GM12878 (cell line): ENCODE results near the gene PGK1. TPM values are rescaled to one million over a fixed set of nuclear protein-coding genes. Genes with fewer than 3 reads are reported as not detected.

Experiments
- ATAC-seq: fragments of 200-7000 bp; cut with Tn5 transposase; 3 replicates; pipeline ENCODE4 v1.9.1; 2020; ENCODE audit warnings: mild to moderate bottlenecking, moderate library complexity
- BruUV-seq: library from RNA; stranded (reverse); fragments of 400-500 nt; replicated peaks from 2 replicates; lab custom pipeline; 2021; lab: Mats Ljungman, UMichigan
- CTCF ChIA-PET: fragments of 300-600 bp; sonication (Branson Sonifier 250); formaldehyde crosslinking; extraction: SDS; loops from one replicate; lab custom pipeline; 2021; ENCODE audit warnings: inconsistent platforms; lab: Yijun Ruan, JAX
- POLR2A ChIA-PET: fragments of 350-600 bp; formaldehyde crosslinking; extraction: SDS; loops from one replicate; lab custom pipeline; 2021; ENCODE audit warnings: inconsistent platforms; lab: Charles Lee
- RAD21 ChIA-PET: fragments of 300-600 bp; sonication (Branson Sonifier 250); formaldehyde crosslinking; loops from one replicate; lab custom pipeline; 2023; ENCODE audit warnings: antibody characterized with exemption; ENCODE audit not compliant: unreplicated experiment; lab: Charles Lee
- SMC1A ChIA-PET: fragments of 300-600 bp; sonication (Branson Sonifier 250); formaldehyde crosslinking; loops from one replicate; lab custom pipeline; 2023; ENCODE audit not compliant: unreplicated experiment, uncharacterized antibody; lab: Charles Lee
- DNase-seq: peaks from one replicate; pipeline ENCODE4 v3.0.0-alpha.2; 2011; ENCODE audit warnings: low read depth, low spot score
- FAIRE-seq: peaks from 3 replicates; lab custom pipeline; 2011; peaks lifted over from hg19 to GRCh38; lab: Jason Lieb, UNC
- H2AFZ ChIP-seq: 2 replicates; pipeline ENCODE4 v1.6.0; 2011; ENCODE audit warnings: low read depth, low read length, control low read depth; ENCODE audit not compliant: control insufficient read depth
- H3K27ac ChIP-seq: 2 replicates; pipeline ENCODE4 v1.5.1; 2011; ENCODE audit warnings: control low read depth; ENCODE audit not compliant: control insufficient read depth, insufficient read depth
- H3K27me3 ChIP-seq, 2 experiments: replicated peaks in 1 of 2; 2 replicates each; pipeline versions ENCODE4 v1.6.0 to v1.6.1; 2011; ENCODE audit warnings: low read length in 1 of 2; ENCODE audit not compliant: control insufficient read depth in 2 of 2, insufficient read depth in 2 of 2
- H3K36me3 ChIP-seq, 2 experiments: 2 replicates each; pipeline ENCODE4 v1.5.1; 2011; ENCODE audit warnings: low read length in 1 of 2; ENCODE audit not compliant: control insufficient read depth in 2 of 2, insufficient read depth in 2 of 2
- H3K4me1 ChIP-seq: 2 replicates; pipeline ENCODE4 v1.6.1; 2011; ENCODE audit warnings: mild to moderate bottlenecking, low read length, moderate library complexity, mixed read lengths; ENCODE audit not compliant: control insufficient read depth, insufficient read depth
- H3K4me2 ChIP-seq: 2 replicates; pipeline ENCODE4 v1.6.0; 2011; ENCODE audit warnings: control low read depth; ENCODE audit not compliant: control insufficient read depth, insufficient read depth
- H3K4me3 ChIP-seq: fragments of 200-600 bp; sonication (generic); 2 replicates; pipeline ENCODE4 v1.5.1; 2016
- H3K79me2 ChIP-seq: 2 replicates; pipeline ENCODE4 v1.6.0; 2011; ENCODE audit warnings: low read length; ENCODE audit not compliant: control insufficient read depth, insufficient read depth
- H3K9ac ChIP-seq: 2 replicates; pipeline ENCODE4 v1.8.0; 2011; ENCODE audit warnings: low read length, control low read depth, mixed read lengths; ENCODE audit not compliant: control insufficient read depth, insufficient read depth
- H3K9me3 ChIP-seq: replicated peaks from 3 replicates; pipeline ENCODE4 v1.5.1; 2011; ENCODE audit warnings: mild to moderate bottlenecking, low read length; ENCODE audit not compliant: control insufficient read depth, insufficient read depth
- H4K20me1 ChIP-seq: 2 replicates; pipeline ENCODE4 v1.6.0; 2011; ENCODE audit not compliant: control insufficient read depth, insufficient read depth
- ATF3 ChIP-seq: IDR thresholded peaks from 2 replicates; pipeline ENCODE4 v1.6.1; 2011; ENCODE audit warnings: low read depth, mild to moderate bottlenecking, low read length, moderate library complexity, borderline replicate concordance; ENCODE audit errors: extremely low read depth
- CEBPB ChIP-seq, 2 experiments: fragments of 150-350 bp in 1 of 2; IDR thresholded peaks; 2 replicates each; pipeline ENCODE4 v1.6.1; 2012 to 2014; ENCODE audit warnings: low read depth in 2 of 2, low read length in 2 of 2, borderline replicate concordance in 1 of 2, inconsistent platforms in 1 of 2
- CTCF ChIP-seq, 3 experiments: IDR thresholded peaks in 2 of 3; conservative IDR thresholded peaks in 1 of 3; 2 replicates each; pipeline ENCODE4 v1.5.1; 2011; ENCODE audit warnings: low read depth in 3 of 3, low read length in 3 of 3, mild to moderate bottlenecking in 3 of 3, control low read depth in 2 of 3, moderate library complexity in 2 of 3, inconsistent platforms in 1 of 3, mixed read lengths in 1 of 3; ENCODE audit not compliant: control insufficient read depth in 2 of 3, insufficient read depth in 1 of 3; ENCODE audit errors: extremely low read depth in 1 of 3
- EED ChIP-seq: sonication (generic); IDR thresholded peaks from 2 replicates; pipeline ENCODE4 v1.6.1; 2016; ENCODE audit warnings: antibody characterized with exemption, low read depth
- EGR1 ChIP-seq, 2 experiments: IDR thresholded peaks; 1 replicate in 1 of 2; 2 replicates in 1 of 2; pipeline ENCODE4 v1.6.1; 2011 to 2012; ENCODE audit warnings: low read depth in 2 of 2, low read length in 2 of 2, borderline replicate concordance in 1 of 2, mild to moderate bottlenecking in 1 of 2, moderate library complexity in 1 of 2
- HDAC6 ChIP-seq: fragments of 200-600 bp; sonication (generic); IDR thresholded peaks from one replicate; pipeline ENCODE4 v1.8.0; 2017; ENCODE audit warnings: antibody characterized with exemption; ENCODE audit not compliant: unreplicated experiment
- NFXL1 ChIP-seq: fragments of 450-650 bp; IDR thresholded peaks from 2 replicates; pipeline ENCODE4 v1.6.1; 2017; ENCODE audit warnings: antibody characterized with exemption, mild to moderate bottlenecking, borderline replicate concordance
- NR2F1 ChIP-seq: fragments of 450-650 bp; conservative IDR thresholded peaks from 2 replicates; pipeline ENCODE4 v1.6.1; 2017; ENCODE audit warnings: mild to moderate bottlenecking
- RAD21 ChIP-seq: IDR thresholded peaks from 2 replicates; pipeline ENCODE4 v1.6.1; 2011; ENCODE audit warnings: mild to moderate bottlenecking, low read depth, low read length, moderate library complexity; ENCODE audit not compliant: insufficient read depth
- RUNX3 ChIP-seq: IDR thresholded peaks from 2 replicates; pipeline ENCODE4 v1.6.1; 2012; ENCODE audit warnings: low read length, inconsistent platforms
- SREBF2 ChIP-seq: IDR thresholded peaks from 2 replicates; pipeline ENCODE4 v1.6.1; 2012; ENCODE audit warnings: mild to moderate bottlenecking, low read length
- STAT3 ChIP-seq: IDR thresholded peaks from 2 replicates; pipeline ENCODE4 v1.6.1; 2011; ENCODE audit warnings: low read depth, low read length, improper control_type of control experiment
- SUZ12 ChIP-seq: fragments of 200-600 bp; sonication (generic); IDR thresholded peaks from one replicate; pipeline ENCODE4 v1.6.1; 2018; ENCODE audit warnings: antibody characterized with exemption, mild to moderate bottlenecking; ENCODE audit not compliant: unreplicated experiment
- USF1 ChIP-seq: IDR thresholded peaks from 2 replicates; pipeline ENCODE4 v1.6.1; 2011; ENCODE audit warnings: borderline replicate concordance, low read depth, mild to moderate bottlenecking, moderate library complexity, mixed read lengths, low read length; ENCODE audit not compliant: insufficient read depth; ENCODE audit errors: extremely low read length
- WGBS: methylation state at CpG from one replicate; pipeline ENCODE4 v1.1.6; 2016; ENCODE audit warnings: low lambda C conversion rate; ENCODE audit not compliant: insufficient replicate concordance, insufficient coverage; ENCODE audit errors: missing lambda C conversion rate; 5-methylcytosine and 5-hydroxymethylcytosine counted together
- in situ Hi-C: fragments of 300-500 bp; cut with MboI; formaldehyde crosslinking; loops from 9 replicates; pipeline ENCODE4 v1.14.3; 2018; ENCODE audit warnings: mixed read lengths
- intact Hi-C: fragments of 100-400 bp; cut with micrococcal nuclease; formaldehyde crosslinking; loops from one replicate; pipeline ENCODE4 v1.14.2; 2022; ENCODE audit not compliant: unreplicated experiment
- polyA plus RNA-seq, 11 experiments: library from polyadenylated mRNA; depleted of rRNA in 4 of 11; unstranded in 6 of 11; stranded (reverse) in 5 of 11; fragments of >200 nt; fragmentation: Nextera tagmentation in 4 of 11; fragmentation: Illumina TruSeq in 1 of 11; extraction: Ambion mirVana in 4 of 11; extraction: Trizol in 1 of 11; gene quantifications; 1 replicate in 1 of 11; 2 replicates in 10 of 11; pipeline versions ENCODE4 v1.2.1 to v1.2.3, GENCODE V29; 2011 to 2016; ENCODE audit warnings: inconsistent platforms in 2 of 11, missing spikeins in 2 of 11, low read depth in 1 of 11
- total RNA-seq, 4 experiments: library from RNA; depleted of rRNA in 3 of 4; stranded (reverse); fragments of >200 nt in 3 of 4; fragmentation: Illumina TruSeq in 1 of 4; extraction: Trizol in 1 of 4; gene quantifications; 2 replicates each; pipeline versions ENCODE4 v1.2.1 to v1.2.3, GENCODE V29; 2013 to 2021

Gene PGK1
- total and polyA plus RNA-seq, 10 of the 15 experiments (the other 5 are each of a cell fraction or from before 2014, with no cell fraction given) = 370 to 1,825 (median 629) TPM

GRCh38 chrX:78124307-78124706, 20.3 kb downstream of the PGK1 start:
- Histone ChIP-seq H3K4me2 (no peak overlapping the region), H2AFZ (no peak overlapping the region), H3K4me1 (no peaks in the 10 kb centered on the region), H3K27ac (no peak overlapping the region), H4K20me1 (peaks cover 4% of the 10 kb centered on the region; the same call in 1 of the 2 replicates), H3K27me3 (no peaks in the 10 kb centered on the region), H3K36me3 (peaks cover 0 to 12% of the 10 kb centered on the region in 2 experiments; a peak in 3 of 4 replicates), H3K9ac (no peak overlapping the region), H3K79me2 (peaks cover 17% of the 10 kb centered on the region), H3K4me3 (no peak overlapping the region), H3K9me3 (no peaks in the 10 kb centered on the region)
- no peak for DNase-seq
- BruUV-seq = no TSS peak
- intact Hi-C loops = no loop called here
- peak; percentile 70 for ATAC-seq
- ChIA-PET POLR2A (no interaction called here), RAD21 (no interaction called here), SMC1A (no interaction called here), CTCF (interaction anchor here (0.9 to 2.0 kb wide), 2 partner anchors 9 to 957 kb away, joined by 3 to 4 read pairs; no protein-coding TSS in a partner anchor)
- no peak for FAIRE-seq
- in situ Hi-C loops = no loop called here
- WGBS = 23% methylated on average over 2 of the region's 2 CpGs
- no peak for TF ChIP-seq SREBF2
- no peak for TF ChIP-seq CEBPB (IDR thresholded peaks at IDR 0.05; ENCODE audit: borderline replicate concordance in 1 of 2, low read depth in 2 of 2, low read length in 2 of 2)
- no peak for TF ChIP-seq NFXL1
- TF ChIP-seq RUNX3 = no peak
- TF ChIP-seq HDAC6 = no peak
- TF ChIP-seq CTCF (IDR thresholded peaks at IDR 0.05 in 2 of 3, conservative IDR thresholded peaks at IDR 0.05 in 1 of 3; ENCODE audit: control insufficient read depth in 2 of 3, extremely low read depth in 1 of 3, insufficient read depth in 1 of 3, low read depth in 3 of 3, low read length in 3 of 3) = peak; percentile 10 to 30 (median 27); a peak in 2 of 6 replicates
- TF ChIP-seq EGR1 (IDR thresholded peaks at IDR 0.05; ENCODE audit: borderline replicate concordance in 1 of 2, low read depth in 2 of 2, low read length in 2 of 2) = no peak
- TF ChIP-seq EED = no peak
- no peak for TF ChIP-seq NR2F1
- TF ChIP-seq USF1 = no peak
- no peak for TF ChIP-seq SUZ12
- TF ChIP-seq STAT3 = no peak
- no peak for TF ChIP-seq ATF3
- TF ChIP-seq RAD21 = peak; percentile 41; the same call in 1 of the 2 replicates
